KMS-11 (cell line): ENCODE measurements around the gene NFE2L2.

Source experiments
- H2AFZ ChIP-seq: fragments of 200-600 bp; sonication (generic); 2 replicates; pipeline ENCODE4 v1.6.1; 2016; ENCODE audit warnings: antibody characterized with exemption, mixed run types, low read depth
- H3K27ac ChIP-seq: fragments of 200-600 bp; sonication (generic); 2 replicates; pipeline ENCODE4 v1.6.1; 2016; ENCODE audit warnings: mild to moderate bottlenecking, mixed run types
- H3K27me3 ChIP-seq: fragments of 200-600 bp; sonication (generic); 2 replicates; pipeline ENCODE4 v1.6.1; 2017; ENCODE audit warnings: mild to moderate bottlenecking, low read depth, mixed run types, moderate library complexity; ENCODE audit not compliant: insufficient read depth
- H3K36me3 ChIP-seq: fragments of 200-600 bp; sonication (generic); 2 replicates; pipeline ENCODE4 v1.6.1; 2017; ENCODE audit warnings: mild to moderate bottlenecking, mixed run types; ENCODE audit not compliant: insufficient read depth
- H3K4me1 ChIP-seq: fragments of 200-600 bp; sonication (generic); 2 replicates; pipeline ENCODE4 v1.6.1; 2016; ENCODE audit warnings: mild to moderate bottlenecking, low read depth, mixed run types; ENCODE audit not compliant: poor library complexity, severe bottlenecking
- H3K4me2 ChIP-seq: fragments of 200-600 bp; sonication (generic); 2 replicates; pipeline ENCODE4 v1.7.0; 2016; ENCODE audit warnings: mild to moderate bottlenecking, mixed run types
- H3K4me3 ChIP-seq: fragments of 200-600 bp; sonication (generic); IDR thresholded peaks from 2 replicates; pipeline ENCODE4 v1.6.1; 2017; ENCODE audit warnings: low read depth, low read length, mixed read lengths; ENCODE audit not compliant: insufficient read depth
- H3K79me2 ChIP-seq: fragments of 200-600 bp; sonication (generic); 2 replicates; pipeline ENCODE4 v1.6.1; 2016; ENCODE audit warnings: low read depth, mixed run types; ENCODE audit not compliant: insufficient read depth
- H3K9ac ChIP-seq: fragments of 200-600 bp; sonication (generic); 2 replicates; pipeline ENCODE4 v1.6.1; 2016; ENCODE audit warnings: mild to moderate bottlenecking, mixed run types
- H4K20me1 ChIP-seq: fragments of 200-600 bp; sonication (generic); 2 replicates; pipeline ENCODE4 v1.6.1; 2016; ENCODE audit warnings: mild to moderate bottlenecking, mixed run types; ENCODE audit not compliant: insufficient read depth
- TF ChIP-seq, protein P1 (sequence below): fragments of 200-600 bp; sonication (generic); conservative IDR thresholded peaks from 2 replicates; pipeline ENCODE4 v1.6.1; 2017; ENCODE audit warnings: low read depth, mild to moderate bottlenecking, antibody characterized with exemption, low read length, moderate library complexity, mixed read lengths

Gene NFE2L2

DNA sequence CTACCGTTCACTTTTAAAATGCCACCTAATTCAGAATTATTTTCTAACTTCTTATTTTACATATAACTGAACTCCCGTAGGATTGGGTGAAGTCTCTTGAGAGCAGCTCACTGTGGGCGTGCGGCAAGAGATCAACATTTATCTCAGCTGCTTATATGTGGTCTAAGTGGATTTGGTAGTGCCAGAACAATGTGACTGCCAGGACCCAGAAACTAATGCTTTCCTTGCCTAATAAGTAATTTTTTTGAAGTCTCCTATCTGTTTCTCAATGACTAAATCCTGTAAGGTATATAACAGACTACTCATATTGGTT, 11.2 kb upstream of the NFE2L2 start:
- no peak overlapping the region for H3K4me2 ChIP-seq
- H4K20me1 ChIP-seq: no peaks in the 10 kb centered on the region
- H2AFZ ChIP-seq: no peak overlapping the region
- H3K27me3 ChIP-seq: no peaks in the 10 kb centered on the region
- H3K27ac ChIP-seq: no peak overlapping the region
- H3K9ac ChIP-seq: no peak overlapping the region
- no peak overlapping the region for H3K4me3 ChIP-seq
- TF ChIP-seq, protein P1, sequence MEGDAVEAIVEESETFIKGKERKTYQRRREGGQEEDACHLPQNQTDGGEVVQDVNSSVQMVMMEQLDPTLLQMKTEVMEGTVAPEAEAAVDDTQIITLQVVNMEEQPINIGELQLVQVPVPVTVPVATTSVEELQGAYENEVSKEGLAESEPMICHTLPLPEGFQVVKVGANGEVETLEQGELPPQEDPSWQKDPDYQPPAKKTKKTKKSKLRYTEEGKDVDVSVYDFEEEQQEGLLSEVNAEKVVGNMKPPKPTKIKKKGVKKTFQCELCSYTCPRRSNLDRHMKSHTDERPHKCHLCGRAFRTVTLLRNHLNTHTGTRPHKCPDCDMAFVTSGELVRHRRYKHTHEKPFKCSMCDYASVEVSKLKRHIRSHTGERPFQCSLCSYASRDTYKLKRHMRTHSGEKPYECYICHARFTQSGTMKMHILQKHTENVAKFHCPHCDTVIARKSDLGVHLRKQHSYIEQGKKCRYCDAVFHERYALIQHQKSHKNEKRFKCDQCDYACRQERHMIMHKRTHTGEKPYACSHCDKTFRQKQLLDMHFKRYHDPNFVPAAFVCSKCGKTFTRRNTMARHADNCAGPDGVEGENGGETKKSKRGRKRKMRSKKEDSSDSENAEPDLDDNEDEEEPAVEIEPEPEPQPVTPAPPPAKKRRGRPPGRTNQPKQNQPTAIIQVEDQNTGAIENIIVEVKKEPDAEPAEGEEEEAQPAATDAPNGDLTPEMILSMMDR: no peak
- no peaks in the 10 kb centered on the region for H3K36me3 ChIP-seq
- H3K79me2 ChIP-seq: no peaks in the 10 kb centered on the region
- peaks cover 82% of the 10 kb centered on the region for H3K4me1 ChIP-seq

DNA sequence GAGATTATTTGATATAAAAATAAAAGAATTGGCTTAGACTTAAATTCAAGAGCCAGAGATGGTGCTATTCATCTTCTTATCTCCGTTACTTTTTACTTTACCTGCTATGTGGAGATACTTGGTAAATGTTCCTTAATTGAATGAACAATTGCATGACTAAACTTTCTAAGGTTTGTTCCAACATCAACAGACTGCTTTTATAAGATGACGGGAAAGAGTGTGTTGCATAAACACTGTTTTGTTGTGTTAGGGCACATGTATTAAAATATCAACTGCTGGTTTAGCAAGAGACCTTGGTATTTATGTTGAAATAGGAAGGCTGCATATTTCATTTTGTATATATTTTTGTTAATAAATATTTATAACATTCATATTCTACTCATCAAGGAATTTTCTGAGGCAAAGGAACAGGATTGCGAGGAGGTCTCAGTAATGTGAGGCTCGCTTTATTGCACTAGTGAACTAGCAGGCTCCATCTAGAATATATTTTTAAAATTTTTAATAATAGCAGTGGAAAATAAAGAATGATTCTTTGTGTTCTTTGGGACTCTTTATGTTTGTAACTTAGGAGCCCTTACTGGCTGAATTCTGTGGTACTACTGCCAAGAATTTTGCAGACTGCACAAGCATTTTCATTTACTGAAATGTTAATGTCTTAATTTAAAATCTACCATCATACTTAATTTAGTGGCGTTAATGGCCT, 10.7 kb upstream of the NFE2L2 start:
- no peaks in the 10 kb centered on the region for H4K20me1 ChIP-seq
- H3K79me2 ChIP-seq: no peaks in the 10 kb centered on the region
- no peak overlapping the region for H3K27ac ChIP-seq
- no peak overlapping the region for H2AFZ ChIP-seq
- H3K27me3 ChIP-seq: no peaks in the 10 kb centered on the region
- TF ChIP-seq, protein P1: no peak
- peaks cover 82% of the 10 kb centered on the region for H3K4me1 ChIP-seq
- H3K4me3 ChIP-seq: no peak overlapping the region
- H3K9ac ChIP-seq: no peak overlapping the region
- no peak overlapping the region for H3K4me2 ChIP-seq
- H3K36me3 ChIP-seq: no peaks in the 10 kb centered on the region

DNA sequence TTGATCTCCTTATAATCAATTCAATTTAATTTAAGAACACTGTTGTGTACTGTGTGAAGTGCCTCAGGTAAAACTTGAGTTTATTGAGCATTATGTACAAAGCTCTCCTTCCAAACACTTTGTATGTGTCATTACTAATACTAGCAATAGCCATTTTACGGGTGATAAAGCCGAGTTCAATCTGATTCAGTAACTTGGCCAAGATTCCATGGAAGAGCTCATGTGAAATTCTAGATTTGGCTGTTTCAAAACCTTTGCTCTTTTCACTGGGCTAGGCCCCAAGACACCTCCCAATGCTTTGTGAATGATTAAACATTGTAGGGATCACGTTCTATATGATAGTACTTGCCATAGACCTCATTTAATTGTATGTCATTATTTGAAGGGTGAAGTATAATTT, 8.9 kb upstream of the NFE2L2 start:
- Histone ChIP-seq H3K4me3 (no peak overlapping the region), H3K79me2 (no peaks in the 10 kb centered on the region), H3K27me3 (no peaks in the 10 kb centered on the region), H3K27ac (peak overlapping the region; percentile 62), H3K4me2 (peak overlapping the region; percentile 71), H4K20me1 (no peaks in the 10 kb centered on the region), H3K4me1 (peaks cover 71% of the 10 kb centered on the region), H2AFZ (no peak overlapping the region), H3K9ac (no peak overlapping the region), H3K36me3 (no peaks in the 10 kb centered on the region)
- TF ChIP-seq, protein P1: no peak

DNA sequence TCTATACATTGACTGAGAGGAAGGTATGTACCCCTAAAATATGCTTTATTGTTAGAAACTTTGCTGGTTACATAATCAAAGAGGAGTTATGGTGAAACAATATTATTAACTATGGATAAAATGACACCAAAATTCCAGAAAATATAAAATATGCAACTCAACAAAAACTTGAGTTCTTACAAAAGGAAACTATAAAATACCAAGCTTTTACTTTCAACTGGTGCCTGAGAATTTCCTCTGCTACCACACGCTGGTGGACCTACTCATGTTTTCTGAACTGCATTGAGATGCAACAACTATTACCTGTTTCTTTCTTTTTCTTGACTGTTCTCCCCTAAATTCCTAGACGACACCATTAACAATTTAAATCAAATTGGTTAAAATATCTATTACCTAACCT, 8.2 kb upstream of the NFE2L2 start:
- Histone ChIP-seq H3K36me3 (no peaks in the 10 kb centered on the region), H3K9ac (0 out of 2 replicates have a peak overlapping the region, but pooled peaks have one; percentile 4), H4K20me1 (no peaks in the 10 kb centered on the region), H3K4me1 (peaks cover 71% of the 10 kb centered on the region), H3K4me2 (peak overlapping the region; percentile 71), H3K79me2 (no peaks in the 10 kb centered on the region), H3K4me3 (no peak overlapping the region), H2AFZ (0 out of 2 replicates have a peak overlapping the region, but pooled peaks have one; percentile 1), H3K27ac (peak overlapping the region; percentile 62), H3K27me3 (no peaks in the 10 kb centered on the region)
- TF ChIP-seq, protein P1: no peak
